T follicular helper cell (primary cell): ENCODE measurements around the gene CYP2A13.
"Not testable (repeated sequence)": the region's sequence is repeated elsewhere in the genome, so short reads cannot be mapped to it uniquely, and the experiment has no call there.

Experiments
- DNase-seq: peaks from one replicate; pipeline ENCODE4 v3.0.0-alpha.2; 2020; ENCODE audit warnings: low read depth

CYP2A13 gene

GRCh38 chr19:41120929-41121911 is 33.0 kb downstream of the CYP2A13 start:
- DNase-seq = peak; percentile 78

DNA sequence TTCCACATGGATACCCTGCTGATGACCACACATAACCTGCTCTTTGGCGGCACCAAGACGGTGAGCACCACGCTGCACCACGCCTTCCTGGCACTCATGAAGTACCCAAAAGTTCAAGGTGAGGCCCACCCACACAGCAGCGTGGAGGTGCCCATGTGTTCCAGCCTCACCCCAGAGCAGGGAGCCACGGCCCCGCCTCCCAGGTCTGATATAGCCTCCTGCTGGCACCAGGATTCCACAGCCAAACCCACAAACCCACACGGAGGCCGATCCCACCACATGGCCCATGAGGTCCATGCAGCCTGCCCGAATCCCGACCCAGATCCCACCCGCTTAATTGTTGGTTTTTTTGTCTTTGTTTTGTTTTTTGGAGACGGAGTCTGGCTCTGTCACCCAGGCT is 34.6 kb downstream of the CYP2A13 start:
- DNase-seq = not testable (repeated sequence)

GRCh38 chr19:41123716-41124294 is 35.6 kb downstream of the CYP2A13 start:
- DNase-seq = no peak

GRCh38 chr19:41126765-41127203 is 38.5 kb downstream of the CYP2A13 start:
- peak; percentile 49 for DNase-seq

DNA sequence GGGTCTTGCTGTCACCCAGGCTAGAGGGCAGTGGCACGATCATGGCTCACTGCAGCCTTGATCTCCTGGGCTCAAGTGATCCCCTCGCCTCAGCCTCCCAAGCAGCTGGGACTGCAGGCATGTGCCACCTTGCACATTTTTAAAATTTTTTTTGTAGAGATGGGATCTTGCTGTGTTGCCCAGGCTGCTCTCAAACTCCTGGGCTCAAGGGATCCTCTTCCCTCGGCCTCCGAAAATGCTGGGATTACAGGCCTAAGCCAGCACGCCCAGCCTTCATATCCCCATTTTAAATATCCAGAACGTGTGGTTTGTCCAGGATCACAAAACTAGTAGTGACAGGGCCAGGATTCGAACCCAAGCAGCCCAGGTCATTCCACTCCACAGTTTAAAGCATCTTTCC is 39.1 kb downstream of the CYP2A13 start:
- DNase-seq = not testable (repeated sequence)

GRCh38 chr19:41127801-41128300 is 39.6 kb downstream of the CYP2A13 start:
- DNase-seq = peak; percentile 77

DNA sequence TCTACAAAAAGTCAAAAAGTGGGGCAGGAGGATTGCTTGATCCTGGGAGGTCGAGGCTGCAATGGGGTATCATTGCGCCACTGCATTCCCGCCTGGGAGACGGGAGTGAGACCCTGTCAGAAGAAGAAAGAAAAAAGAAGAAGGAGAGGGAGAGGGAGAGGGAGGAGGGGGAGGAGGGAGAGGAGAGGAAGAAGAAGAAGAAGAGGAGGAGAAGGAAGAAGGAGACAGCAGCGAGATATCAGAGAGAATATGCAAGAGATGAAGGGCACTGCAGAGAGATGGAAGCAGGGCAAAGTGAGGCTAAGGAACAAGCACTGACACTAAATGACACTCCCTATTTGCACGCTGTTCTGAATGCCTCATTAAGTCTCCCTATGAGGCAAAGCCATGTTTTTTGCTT is 40.4 kb downstream of the CYP2A13 start:
- no peak for DNase-seq

DNA sequence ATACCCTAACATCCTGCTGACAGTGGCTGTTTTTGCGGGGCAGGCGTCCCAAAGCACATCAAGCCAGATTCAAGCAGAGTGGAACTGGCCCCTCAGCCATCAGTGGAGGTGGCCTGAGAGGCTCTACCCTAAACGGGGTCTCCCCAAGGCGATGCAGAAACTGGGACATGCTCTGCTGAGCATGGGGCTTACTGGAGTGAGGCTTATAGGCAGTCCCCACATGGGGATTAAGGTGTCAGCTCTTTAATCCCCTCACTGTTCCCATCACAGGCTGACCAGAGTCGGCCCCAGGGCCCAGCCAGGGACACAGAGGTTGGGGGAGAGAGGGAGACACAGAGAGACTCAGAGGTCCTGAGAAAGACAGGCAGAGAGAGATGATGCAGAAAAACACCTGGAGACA is 42.9 kb downstream of the CYP2A13 start:
- no peak for DNase-seq

DNA sequence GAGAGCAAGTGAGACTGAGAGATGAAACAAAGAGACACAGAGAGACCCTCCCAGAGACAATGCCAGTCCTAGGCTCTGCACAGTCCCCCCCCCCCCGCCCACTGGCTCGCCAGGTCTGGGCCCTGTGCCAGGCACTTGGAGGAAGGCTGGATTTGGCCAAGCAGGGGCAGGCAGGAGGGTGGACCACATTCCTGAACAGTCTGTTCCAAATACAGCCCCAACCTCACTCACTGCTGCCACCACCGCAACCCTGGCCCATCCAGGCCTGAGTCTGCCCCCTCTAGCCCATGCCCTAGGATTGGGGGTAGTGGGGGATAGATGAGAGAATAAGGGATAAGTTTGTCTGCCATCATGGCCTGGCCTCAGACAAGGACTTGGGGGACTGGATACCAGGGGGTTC is 45.0 kb downstream of the CYP2A13 start:
- DNase-seq = no peak

GRCh38 chr19:41134616-41135015 is 46.4 kb downstream of the CYP2A13 start:
- DNase-seq = no peak

DNA sequence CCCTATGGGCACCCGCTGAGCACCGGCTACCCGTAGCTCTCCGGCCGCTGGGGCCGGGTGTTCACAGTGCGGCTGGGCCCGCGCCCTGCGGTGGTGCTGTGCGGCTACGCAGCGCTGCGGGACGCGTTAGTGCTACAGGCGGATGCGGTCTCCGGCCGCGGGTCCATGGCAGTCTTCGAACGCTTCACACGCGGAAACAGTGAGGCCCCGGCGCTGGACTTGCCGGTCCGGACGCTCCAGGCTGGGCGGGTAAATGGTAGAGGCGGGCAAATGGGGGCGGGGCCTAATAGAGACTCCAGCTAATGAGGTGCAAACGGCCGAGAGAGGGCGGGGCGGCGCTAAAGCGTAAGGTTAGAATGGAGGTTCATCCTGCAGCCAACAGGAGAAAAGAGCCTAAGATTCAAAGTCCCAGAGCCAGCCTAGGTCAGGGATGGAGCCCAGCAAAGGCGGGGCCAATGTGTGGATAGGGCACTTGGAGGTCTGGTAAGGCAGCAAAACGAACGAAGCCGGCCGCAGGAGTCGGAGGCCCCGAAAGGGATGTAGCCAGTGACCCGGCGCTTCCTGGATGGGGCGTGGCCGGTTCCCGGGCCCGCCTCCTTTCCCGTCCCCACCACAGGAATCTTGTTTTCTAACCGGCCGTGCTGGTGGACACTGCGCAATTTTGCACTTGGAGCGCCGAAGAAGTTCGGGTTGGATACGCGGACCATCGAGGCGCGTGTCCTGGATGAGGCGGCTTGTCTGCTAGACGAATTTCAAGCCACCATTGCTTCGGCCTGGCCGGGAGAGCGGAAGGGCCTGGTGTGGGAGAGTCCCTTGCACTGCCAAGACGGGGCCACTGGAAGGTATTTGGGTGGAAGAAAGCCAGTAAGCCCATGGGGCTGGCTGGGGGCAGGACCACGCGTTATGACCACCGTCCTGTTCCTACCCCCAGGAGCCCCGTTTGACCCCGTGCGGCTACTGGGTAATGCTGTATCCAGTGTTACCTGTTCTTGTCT is 47.4 kb downstream of the CYP2A13 start:
- not testable (repeated sequence) for DNase-seq

GRCh38 chr19:41136636-41137455 is 48.6 kb downstream of the CYP2A13 start:
- no peak for DNase-seq

GRCh38 chr19:41144403-41144802 is 56.2 kb downstream of the CYP2A13 start:
- DNase-seq = peak; percentile 84
